Spleen (tissue), 7 donors: ENCODE results near the gene KANK2.

ENCODE experiments used
- POLR2A ChIP-seq, 3 donors: fragments of 450-650 bp; IDR thresholded peaks; one replicate each; pipeline ENCODE4 v1.5.1; 2017; ENCODE audit warnings: antibody characterized with exemption in 3 of 3, mild to moderate bottlenecking in 1 of 3
- POLR2AphosphoS5 ChIP-seq, 3 donors: sonication (generic); formaldehyde crosslinking; IDR thresholded peaks; one replicate each; pipeline ENCODE4 v1.5.1; 2017; ENCODE audit warnings: antibody characterized with exemption in 3 of 3
- TF ChIP-seq, protein P1 (sequence below), 11 experiments: fragments of 200-600 bp in 7 of 11; fragments of 450-650 bp in 4 of 11; sonication (generic) in 4 of 11; IDR thresholded peaks in 8 of 11; conservative IDR thresholded peaks in 3 of 11; 1 replicate in 7 of 11; 2 replicates in 4 of 11; pipeline versions ENCODE4 v1.4.0 to v1.8.0; 2016 to 2021; ENCODE audit warnings: antibody characterized with exemption in 11 of 11, inconsistent platforms in 4 of 11, mild to moderate bottlenecking in 1 of 11
- donor health status: DM: no; HTN: no; CAD: no; lungs with moderate emphysema.
- donor health status: DM: no; HTN: no; CAD: no.
- donor health status: DM: no; HTN: no; CAD: no.

DNA sequence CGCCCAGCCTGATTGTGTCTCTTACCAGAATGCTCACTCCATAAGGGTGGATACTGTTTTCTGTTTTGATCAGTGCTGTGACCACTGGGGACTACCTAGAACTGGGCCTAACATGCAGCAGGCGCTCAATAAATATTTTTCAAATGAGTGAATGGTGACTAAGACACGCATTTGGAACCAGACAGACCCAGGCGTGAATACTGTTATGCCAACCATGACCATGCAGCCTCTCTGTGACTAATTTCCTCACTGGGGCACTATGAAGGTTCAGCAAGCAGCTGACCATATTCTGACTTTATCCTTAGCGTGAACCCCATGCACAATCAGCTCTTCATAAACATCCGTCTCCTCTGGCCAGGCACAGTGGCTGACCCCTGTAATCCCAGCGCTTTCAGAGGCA lies 28.8 kb downstream of the KANK2 start:
- TF ChIP-seq, protein P1, sequence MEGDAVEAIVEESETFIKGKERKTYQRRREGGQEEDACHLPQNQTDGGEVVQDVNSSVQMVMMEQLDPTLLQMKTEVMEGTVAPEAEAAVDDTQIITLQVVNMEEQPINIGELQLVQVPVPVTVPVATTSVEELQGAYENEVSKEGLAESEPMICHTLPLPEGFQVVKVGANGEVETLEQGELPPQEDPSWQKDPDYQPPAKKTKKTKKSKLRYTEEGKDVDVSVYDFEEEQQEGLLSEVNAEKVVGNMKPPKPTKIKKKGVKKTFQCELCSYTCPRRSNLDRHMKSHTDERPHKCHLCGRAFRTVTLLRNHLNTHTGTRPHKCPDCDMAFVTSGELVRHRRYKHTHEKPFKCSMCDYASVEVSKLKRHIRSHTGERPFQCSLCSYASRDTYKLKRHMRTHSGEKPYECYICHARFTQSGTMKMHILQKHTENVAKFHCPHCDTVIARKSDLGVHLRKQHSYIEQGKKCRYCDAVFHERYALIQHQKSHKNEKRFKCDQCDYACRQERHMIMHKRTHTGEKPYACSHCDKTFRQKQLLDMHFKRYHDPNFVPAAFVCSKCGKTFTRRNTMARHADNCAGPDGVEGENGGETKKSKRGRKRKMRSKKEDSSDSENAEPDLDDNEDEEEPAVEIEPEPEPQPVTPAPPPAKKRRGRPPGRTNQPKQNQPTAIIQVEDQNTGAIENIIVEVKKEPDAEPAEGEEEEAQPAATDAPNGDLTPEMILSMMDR (IDR thresholded peaks at IDR 0.05 in 8 of 11, conservative IDR thresholded peaks at IDR 0.05 in 3 of 11), result no peak
- no peak for TF ChIP-seq POLR2A (IDR thresholded peaks at IDR 0.05)
- no peak for TF ChIP-seq POLR2AphosphoS5 (IDR thresholded peaks at IDR 0.05)
